ENCODE measurements around the gene EML1. TPM values are rescaled to one million over a fixed set of nuclear protein-coding genes. Genes with fewer than 3 reads are reported as not detected.

Gene EML1
- total RNA-seq, 1 experiment from 2014 or later = 2.5 TPM

DNA sequence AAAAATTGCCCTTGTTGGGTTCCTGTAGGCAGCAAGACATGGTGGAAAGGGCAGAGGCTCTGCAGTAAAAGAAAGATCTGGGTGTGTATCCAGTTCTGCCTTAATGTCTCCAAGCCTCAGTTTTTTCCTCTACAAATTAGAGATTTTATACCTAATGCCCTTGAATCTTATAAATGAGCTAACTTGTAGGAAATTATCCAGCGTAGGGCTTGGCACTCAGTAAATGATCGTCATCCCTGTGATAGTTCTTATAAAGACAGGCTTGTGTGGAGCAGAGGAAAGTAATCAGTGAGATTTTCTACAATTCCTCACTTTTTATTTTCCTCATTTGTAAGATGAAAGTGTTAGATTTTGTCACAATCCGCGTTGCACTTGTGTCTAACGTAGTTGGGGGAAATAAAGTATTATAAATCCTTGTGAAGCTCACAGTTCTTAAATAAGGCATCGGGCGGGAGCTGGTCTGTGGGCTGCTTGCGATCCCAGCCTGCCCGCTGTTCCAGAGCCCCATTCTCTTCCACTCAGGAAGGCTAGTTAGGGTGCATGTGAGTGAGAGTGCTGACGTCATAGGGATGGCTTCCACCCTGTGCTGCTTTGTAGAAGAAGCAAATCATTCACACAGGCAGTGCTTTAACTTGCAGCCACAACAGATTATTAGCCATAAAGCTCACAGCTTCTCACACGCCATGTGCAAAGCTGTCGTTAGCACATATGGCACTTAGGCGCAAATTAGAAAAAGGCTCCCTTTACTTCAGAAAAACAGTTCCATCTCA lies 87.6 kb downstream of the EML1 start:
- Mint-ChIP-seq H3K9me3 (ENCODE audit: low read depth, unreplicated experiment) (no peaks in the 10 kb centered on the region), H3K4me3 (ENCODE audit: low read depth, unreplicated experiment) (no peak overlapping the region), H3K4me1 (ENCODE audit: low read depth, unreplicated experiment) (no peaks in the 10 kb centered on the region), H3K27ac (ENCODE audit: unreplicated experiment) (no peak overlapping the region), H3K36me3 (ENCODE audit: insufficient read depth, unreplicated experiment) (no peaks in the 10 kb centered on the region), H3K27me3 (ENCODE audit: unreplicated experiment) (peaks cover 17% of the 10 kb centered on the region)
- TF ChIP-seq CTCF (IDR thresholded peaks at IDR 0.05; ENCODE audit: unreplicated experiment) = no peak
- CTCF ChIA-PET = no interaction called here
- BruUV-seq (replicated peaks) = no TSS peak
- DNase-seq = no peak
- intact Hi-C loops (cut with micrococcal nuclease; ENCODE audit: unreplicated experiment) = no loop called here

DNA sequence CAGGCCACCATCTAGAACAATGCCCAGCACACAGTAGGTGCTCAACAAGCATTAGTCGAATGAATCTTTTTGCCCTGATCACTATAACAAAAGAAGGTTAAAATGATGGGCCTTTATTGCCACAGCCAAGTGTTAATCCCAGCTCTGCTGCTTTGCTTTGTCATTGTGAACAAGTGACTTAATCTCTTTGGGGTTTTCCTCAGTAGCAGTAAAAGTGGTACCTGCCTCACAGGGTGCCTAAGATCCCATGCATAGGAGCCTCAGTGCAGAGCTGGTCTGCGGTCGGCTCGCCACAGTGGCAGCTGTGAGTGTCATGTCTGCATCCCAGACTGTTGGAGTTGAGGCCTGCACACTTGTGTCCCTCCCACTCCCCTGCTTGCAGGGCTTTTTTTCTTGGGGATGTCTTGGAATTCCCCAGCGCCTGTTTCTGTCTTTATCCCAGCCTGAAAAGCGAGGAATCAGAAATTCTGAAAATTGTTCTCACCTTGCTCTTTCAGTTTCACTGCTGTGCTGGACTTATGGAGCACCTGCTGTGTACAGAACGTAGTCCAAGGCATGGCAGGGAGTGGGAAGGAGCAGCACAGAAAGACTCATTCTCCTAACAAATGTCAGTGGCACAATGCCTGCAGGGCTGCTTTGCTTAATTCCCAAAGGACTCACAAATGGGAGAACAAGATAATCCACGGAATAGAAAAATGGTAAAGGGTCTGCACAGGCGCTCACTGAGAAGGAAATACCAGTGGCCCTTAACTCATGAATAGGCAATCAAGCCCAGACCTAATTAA lies 90.8 kb downstream of the EML1 start:
- peaks cover 31% of the 10 kb centered on the region for H3K27me3 Mint-ChIP-seq (ENCODE audit: unreplicated experiment)
- H3K4me3 Mint-ChIP-seq (ENCODE audit: low read depth, unreplicated experiment) = no peak overlapping the region
- no peak for DNase-seq
- TF ChIP-seq CTCF (IDR thresholded peaks at IDR 0.05; ENCODE audit: unreplicated experiment) = no peak
- no peaks in the 10 kb centered on the region for H3K36me3 Mint-ChIP-seq (ENCODE audit: insufficient read depth, unreplicated experiment)
- no peaks in the 10 kb centered on the region for H3K4me1 Mint-ChIP-seq (ENCODE audit: low read depth, unreplicated experiment)
- intact Hi-C loops (cut with micrococcal nuclease; ENCODE audit: unreplicated experiment) = loop anchor here (2.0 kb wide), 1 partner anchor 153 kb away; no protein-coding TSS in a partner anchor
- H3K27ac Mint-ChIP-seq (ENCODE audit: unreplicated experiment) = no peak overlapping the region
- BruUV-seq (replicated peaks) = no TSS peak
- CTCF ChIA-PET = no interaction called here
- H3K9me3 Mint-ChIP-seq (ENCODE audit: low read depth, unreplicated experiment) = no peaks in the 10 kb centered on the region

DNA sequence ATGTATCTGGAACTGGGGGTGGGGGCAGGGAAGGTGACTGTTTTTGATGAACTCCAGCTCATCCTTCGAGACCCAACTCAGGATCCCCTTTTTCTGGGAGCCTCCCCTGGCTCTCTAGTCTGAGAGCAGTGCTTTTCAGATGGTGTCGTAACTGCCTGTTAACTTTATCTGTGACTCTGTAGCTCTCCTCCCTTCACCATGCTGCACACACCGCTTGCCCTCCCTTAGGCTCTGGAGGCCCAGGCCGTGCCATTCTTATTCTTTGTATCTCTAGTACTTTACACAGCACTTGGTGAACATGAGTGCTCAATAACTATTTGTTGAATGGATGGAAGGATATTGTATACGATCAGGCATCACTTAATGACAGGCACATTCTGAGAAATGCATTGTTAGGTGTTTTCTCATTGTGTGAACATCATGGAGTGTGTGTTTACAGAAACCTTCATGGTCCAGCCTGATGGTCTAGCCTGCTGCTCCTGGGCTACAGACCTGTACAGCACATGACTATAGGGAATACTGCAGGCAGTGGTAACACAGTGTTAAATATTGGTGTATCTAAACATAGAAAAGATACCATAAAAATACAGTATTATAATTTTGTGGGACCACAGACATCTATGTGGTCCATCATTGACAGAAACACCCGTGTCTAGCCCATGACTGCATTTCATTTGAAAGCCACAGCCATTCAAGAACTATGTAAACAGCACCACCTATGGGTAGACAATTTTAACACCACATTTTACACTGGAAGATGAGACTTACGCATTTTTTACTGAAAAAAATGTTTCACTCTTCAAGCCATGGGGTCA lies 91.8 kb downstream of the EML1 start:
- no peak overlapping the region for H3K27ac Mint-ChIP-seq (ENCODE audit: unreplicated experiment)
- DNase-seq = peak; percentile 30
- no TSS peak for BruUV-seq (replicated peaks)
- CTCF ChIA-PET = no interaction called here
- peak; percentile 67 for TF ChIP-seq CTCF (IDR thresholded peaks at IDR 0.05; ENCODE audit: unreplicated experiment)
- intact Hi-C loops (cut with micrococcal nuclease; ENCODE audit: unreplicated experiment) = loop anchor here (1.0 to 5.0 kb wide), 3 partner anchors 154 to 368 kb away; no protein-coding TSS in a partner anchor
- no peaks in the 10 kb centered on the region for H3K9me3 Mint-ChIP-seq (ENCODE audit: low read depth, unreplicated experiment)
- no peak overlapping the region for H3K4me3 Mint-ChIP-seq (ENCODE audit: low read depth, unreplicated experiment)
- H3K36me3 Mint-ChIP-seq (ENCODE audit: insufficient read depth, unreplicated experiment) = no peaks in the 10 kb centered on the region
- H3K27me3 Mint-ChIP-seq (ENCODE audit: unreplicated experiment) = peaks cover 33% of the 10 kb centered on the region
- H3K4me1 Mint-ChIP-seq (ENCODE audit: low read depth, unreplicated experiment) = no peaks in the 10 kb centered on the region

GRCh38 chr14:99885649-99885958 lies 92.4 kb downstream of the EML1 start:
- intact Hi-C loops (cut with micrococcal nuclease; ENCODE audit: unreplicated experiment) = loop anchor here (1.0 to 5.0 kb wide), 3 partner anchors 155 to 368 kb away; no protein-coding TSS in a partner anchor
- no TSS peak for BruUV-seq (replicated peaks)
- Mint-ChIP-seq H3K27ac (ENCODE audit: unreplicated experiment) (no peak overlapping the region), H3K9me3 (ENCODE audit: low read depth, unreplicated experiment) (no peaks in the 10 kb centered on the region), H3K36me3 (ENCODE audit: insufficient read depth, unreplicated experiment) (no peaks in the 10 kb centered on the region), H3K4me1 (ENCODE audit: low read depth, unreplicated experiment) (no peaks in the 10 kb centered on the region), H3K27me3 (ENCODE audit: unreplicated experiment) (peaks cover 33% of the 10 kb centered on the region), H3K4me3 (ENCODE audit: low read depth, unreplicated experiment) (no peak overlapping the region)
- CTCF ChIA-PET = no interaction called here
- no peak for TF ChIP-seq CTCF (IDR thresholded peaks at IDR 0.05; ENCODE audit: unreplicated experiment)
- no peak for DNase-seq

Data from Calu3 (cell line).